ENCODE measurements around the gene COA8. TPM values are rescaled to one million over a fixed set of nuclear protein-coding genes. Genes with fewer than 3 reads are reported as not detected.

The COA8 gene
- polyA plus RNA-seq, 3 donors, result 13.2 to 58.1 (median 52.3) TPM

GRCh38 chr14:103625356-103626095, 62.8 kb downstream of the COA8 start:
- DNase-seq, result no peak
- H3K4me1 Mint-ChIP-seq, result peaks cover 30% of the 10 kb centered on the region
- WGBS (ENCODE audit: insufficient coverage), result 41% methylated on average over 4 of the region's 11 CpGs
- Histone ChIP-seq H3K9me3 (replicated peaks in 1 of 2; ENCODE audit: control insufficient read depth in 1 of 2, insufficient read depth in 1 of 2, low read length in 2 of 2) (no peaks in the 10 kb centered on the region), H3K27me3 (ENCODE audit: control insufficient read depth in 2 of 2, insufficient read depth in 2 of 2, low read length in 2 of 2) (peaks cover 0 to 23% of the 10 kb centered on the region in 2 donors), H3K4me3 (replicated peaks in 1 of 3; ENCODE audit: low read depth in 2 of 3, low read length in 3 of 3) (no peak overlapping the region), H3K4me1 (ENCODE audit: control insufficient read depth in 1 of 2, insufficient read depth in 2 of 2, low read length in 2 of 2) (peaks cover 29 to 41% of the 10 kb centered on the region in 2 donors), H3K36me3 (replicated peaks in 1 of 2; ENCODE audit: control insufficient read depth in 1 of 2, insufficient read depth in 2 of 2, low read length in 2 of 2) (no peaks in the 10 kb centered on the region), H3K9ac (ENCODE audit: insufficient read depth, low read length, poor library complexity, severe bottlenecking) (no peak overlapping the region), H3K79me2 (ENCODE audit: insufficient read depth, low read length) (peaks cover 15% of the 10 kb centered on the region), H3K4me2 (replicated peaks; ENCODE audit: extremely low read depth, low read length, poor library complexity, severe bottlenecking) (peak overlapping the region; percentile 7), H2AFZ (ENCODE audit: insufficient read depth, low read depth, low read length, poor library complexity, severe bottlenecking) (peak overlapping the region; percentile 65), H3K27ac (ENCODE audit: low read depth in 1 of 2, low read length in 2 of 2) (no peak overlapping the region), H4K20me1 (ENCODE audit: insufficient read depth, low read length) (peaks cover 7% of the 10 kb centered on the region)
- TF ChIP-seq, protein P1, sequence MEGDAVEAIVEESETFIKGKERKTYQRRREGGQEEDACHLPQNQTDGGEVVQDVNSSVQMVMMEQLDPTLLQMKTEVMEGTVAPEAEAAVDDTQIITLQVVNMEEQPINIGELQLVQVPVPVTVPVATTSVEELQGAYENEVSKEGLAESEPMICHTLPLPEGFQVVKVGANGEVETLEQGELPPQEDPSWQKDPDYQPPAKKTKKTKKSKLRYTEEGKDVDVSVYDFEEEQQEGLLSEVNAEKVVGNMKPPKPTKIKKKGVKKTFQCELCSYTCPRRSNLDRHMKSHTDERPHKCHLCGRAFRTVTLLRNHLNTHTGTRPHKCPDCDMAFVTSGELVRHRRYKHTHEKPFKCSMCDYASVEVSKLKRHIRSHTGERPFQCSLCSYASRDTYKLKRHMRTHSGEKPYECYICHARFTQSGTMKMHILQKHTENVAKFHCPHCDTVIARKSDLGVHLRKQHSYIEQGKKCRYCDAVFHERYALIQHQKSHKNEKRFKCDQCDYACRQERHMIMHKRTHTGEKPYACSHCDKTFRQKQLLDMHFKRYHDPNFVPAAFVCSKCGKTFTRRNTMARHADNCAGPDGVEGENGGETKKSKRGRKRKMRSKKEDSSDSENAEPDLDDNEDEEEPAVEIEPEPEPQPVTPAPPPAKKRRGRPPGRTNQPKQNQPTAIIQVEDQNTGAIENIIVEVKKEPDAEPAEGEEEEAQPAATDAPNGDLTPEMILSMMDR (IDR thresholded peaks at IDR 0.05), result no peak
- intact Hi-C loops (cut with micrococcal nuclease), result loop anchor here (5.0 kb wide), 2 partner anchors 63 to 92 kb away; partner anchors contain the start of genes BAG5 (in 1 of the 2), COA8 (in 1 of the 2), XRCC3 (in 1 of the 2) and ZFYVE21 (in 1 of the 2)
- H3K4me3 Mint-ChIP-seq, result peak overlapping the region; percentile 32 to 58
- H3K9me3 Mint-ChIP-seq, result no peaks in the 10 kb centered on the region
- peak overlapping the region in 4 of 7 donors; percentile 8 to 43 (median 40) for H3K27ac Mint-ChIP-seq
- peaks cover 0 to 4% of the 10 kb centered on the region in 2 donors for H3K36me3 Mint-ChIP-seq
- H3K27me3 Mint-ChIP-seq (ENCODE audit: low read depth in 3 of 3), result peaks cover 17 to 34% (median 19%) of the 10 kb centered on the region in 3 donors

- WGBS (ENCODE audit: insufficient coverage), result 94% methylated on average over 3 of the region's 5 CpGs
- intact Hi-C loops (cut with micrococcal nuclease), result loop anchor here (5.0 kb wide), 2 partner anchors 64 to 91 kb away; partner anchors contain the start of genes BAG5 (in 1 of the 2), COA8 (in 1 of the 2), XRCC3 (in 1 of the 2) and ZFYVE21 (in 1 of the 2)
- H3K27ac ChIP-seq (ENCODE audit: low read depth in 1 of 2, low read length in 2 of 2), result no peak overlapping the region
Measured at GRCh38 chr14:103626146-103626850, 63.5 kb downstream of the COA8 start.

More at GRCh38 chr14:103626146-103626850, 63.5 kb downstream of the COA8 start:
- Mint-ChIP-seq H3K36me3 (peaks cover 0 to 4% of the 10 kb centered on the region in 2 donors), H3K27me3 (ENCODE audit: low read depth in 3 of 3) (peaks cover 14 to 34% (median 19%) of the 10 kb centered on the region in 3 donors), H3K4me3 (peak overlapping the region in 1 of 2 donors; percentile 6), H3K27ac (no peak overlapping the region), H3K9me3 (no peaks in the 10 kb centered on the region), H3K4me1 (peaks cover 33% of the 10 kb centered on the region)
- peaks cover 14% of the 10 kb centered on the region for H4K20me1 ChIP-seq (ENCODE audit: insufficient read depth, low read length)
- DNase-seq, result no peak
- no peak overlapping the region for H3K4me2 ChIP-seq (replicated peaks; ENCODE audit: extremely low read depth, low read length, poor library complexity, severe bottlenecking)
- no peaks in the 10 kb centered on the region for H3K9me3 ChIP-seq (replicated peaks in 1 of 2; ENCODE audit: control insufficient read depth in 1 of 2, insufficient read depth in 1 of 2, low read length in 2 of 2)
- peaks cover 0 to 23% of the 10 kb centered on the region in 2 donors for H3K27me3 ChIP-seq (ENCODE audit: control insufficient read depth in 2 of 2, insufficient read depth in 2 of 2, low read length in 2 of 2)
- TF ChIP-seq, protein P1 (IDR thresholded peaks at IDR 0.05), result no peak
- no peaks in the 10 kb centered on the region for H3K36me3 ChIP-seq (replicated peaks in 1 of 2; ENCODE audit: control insufficient read depth in 1 of 2, insufficient read depth in 2 of 2, low read length in 2 of 2)
- H3K4me1 ChIP-seq (ENCODE audit: control insufficient read depth in 1 of 2, insufficient read depth in 2 of 2, low read length in 2 of 2), result peaks cover 32 to 46% of the 10 kb centered on the region in 2 donors
- no peak overlapping the region for H3K4me3 ChIP-seq (replicated peaks in 1 of 3; ENCODE audit: low read depth in 2 of 3, low read length in 3 of 3)
- no peak overlapping the region for H2AFZ ChIP-seq (ENCODE audit: insufficient read depth, low read depth, low read length, poor library complexity, severe bottlenecking)
- peaks cover 22% of the 10 kb centered on the region for H3K79me2 ChIP-seq (ENCODE audit: insufficient read depth, low read length)
- H3K9ac ChIP-seq (ENCODE audit: insufficient read depth, low read length, poor library complexity, severe bottlenecking), result no peak overlapping the region
